GM12878 (cell line): ENCODE data around the gene SEMA5B. TPM values are rescaled to one million over a fixed set of nuclear protein-coding genes. Genes with fewer than 3 reads are reported as not detected.

Source experiments
- ATAC-seq: fragments of 200-7000 bp; cut with Tn5 transposase; 3 replicates; pipeline ENCODE4 v1.9.1; 2020; ENCODE audit warnings: mild to moderate bottlenecking, moderate library complexity
- BruUV-seq: library from RNA; stranded (reverse); fragments of 400-500 nt; replicated peaks from 2 replicates; lab custom pipeline; 2021; lab: Mats Ljungman, UMichigan
- CTCF ChIA-PET: fragments of 300-600 bp; sonication (Branson Sonifier 250); formaldehyde crosslinking; extraction: SDS; loops from one replicate; lab custom pipeline; 2021; ENCODE audit warnings: inconsistent platforms; lab: Yijun Ruan, JAX
- POLR2A ChIA-PET: fragments of 350-600 bp; formaldehyde crosslinking; extraction: SDS; loops from one replicate; lab custom pipeline; 2021; ENCODE audit warnings: inconsistent platforms; lab: Charles Lee
- RAD21 ChIA-PET: fragments of 300-600 bp; sonication (Branson Sonifier 250); formaldehyde crosslinking; loops from one replicate; lab custom pipeline; 2023; ENCODE audit warnings: antibody characterized with exemption; ENCODE audit not compliant: unreplicated experiment; lab: Charles Lee
- SMC1A ChIA-PET: fragments of 300-600 bp; sonication (Branson Sonifier 250); formaldehyde crosslinking; loops from one replicate; lab custom pipeline; 2023; ENCODE audit not compliant: unreplicated experiment, uncharacterized antibody; lab: Charles Lee
- DNase-seq: peaks from one replicate; pipeline ENCODE4 v3.0.0-alpha.2; 2011; ENCODE audit warnings: low read depth, low spot score
- FAIRE-seq: peaks from 3 replicates; lab custom pipeline; 2011; peaks lifted over from hg19 to GRCh38; lab: Jason Lieb, UNC
- H2AFZ ChIP-seq: 2 replicates; pipeline ENCODE4 v1.6.0; 2011; ENCODE audit warnings: low read depth, low read length, control low read depth; ENCODE audit not compliant: control insufficient read depth
- H3K27ac ChIP-seq: 2 replicates; pipeline ENCODE4 v1.5.1; 2011; ENCODE audit warnings: control low read depth; ENCODE audit not compliant: control insufficient read depth, insufficient read depth
- H3K27me3 ChIP-seq, 2 experiments: replicated peaks in 1 of 2; 2 replicates each; pipeline versions ENCODE4 v1.6.0 to v1.6.1; 2011; ENCODE audit warnings: low read length in 1 of 2; ENCODE audit not compliant: control insufficient read depth in 2 of 2, insufficient read depth in 2 of 2
- H3K36me3 ChIP-seq, 2 experiments: 2 replicates each; pipeline ENCODE4 v1.5.1; 2011; ENCODE audit warnings: low read length in 1 of 2; ENCODE audit not compliant: control insufficient read depth in 2 of 2, insufficient read depth in 2 of 2
- H3K4me1 ChIP-seq: 2 replicates; pipeline ENCODE4 v1.6.1; 2011; ENCODE audit warnings: mild to moderate bottlenecking, low read length, moderate library complexity, mixed read lengths; ENCODE audit not compliant: control insufficient read depth, insufficient read depth
- H3K4me2 ChIP-seq: 2 replicates; pipeline ENCODE4 v1.6.0; 2011; ENCODE audit warnings: control low read depth; ENCODE audit not compliant: control insufficient read depth, insufficient read depth
- H3K4me3 ChIP-seq: fragments of 200-600 bp; sonication (generic); 2 replicates; pipeline ENCODE4 v1.5.1; 2016
- H3K79me2 ChIP-seq: 2 replicates; pipeline ENCODE4 v1.6.0; 2011; ENCODE audit warnings: low read length; ENCODE audit not compliant: control insufficient read depth, insufficient read depth
- H3K9ac ChIP-seq: 2 replicates; pipeline ENCODE4 v1.8.0; 2011; ENCODE audit warnings: low read length, control low read depth, mixed read lengths; ENCODE audit not compliant: control insufficient read depth, insufficient read depth
- H3K9me3 ChIP-seq: replicated peaks from 3 replicates; pipeline ENCODE4 v1.5.1; 2011; ENCODE audit warnings: mild to moderate bottlenecking, low read length; ENCODE audit not compliant: control insufficient read depth, insufficient read depth
- H4K20me1 ChIP-seq: 2 replicates; pipeline ENCODE4 v1.6.0; 2011; ENCODE audit not compliant: control insufficient read depth, insufficient read depth
- ATF2 ChIP-seq: IDR thresholded peaks from 2 replicates; pipeline ENCODE4 v1.6.1; 2012; ENCODE audit warnings: low read length, inconsistent platforms
- DPF2 ChIP-seq: fragments of 450-650 bp; IDR thresholded peaks from 2 replicates; pipeline ENCODE4 v1.6.1; 2017; ENCODE audit warnings: mild to moderate bottlenecking
- E4F1 ChIP-seq: fragments of 450-650 bp; IDR thresholded peaks from 2 replicates; pipeline ENCODE4 v1.6.1; 2018; ENCODE audit warnings: borderline replicate concordance, mild to moderate bottlenecking; ENCODE audit not compliant: partially characterized antibody
- IRF4 ChIP-seq: IDR thresholded peaks from 2 replicates; pipeline ENCODE4 v1.6.1; 2011; ENCODE audit warnings: low read depth, low read length
- MTA3 ChIP-seq: IDR thresholded peaks from 2 replicates; pipeline ENCODE4 v1.6.1; 2012; ENCODE audit warnings: low read length, inconsistent platforms, borderline replicate concordance
- PKNOX1 ChIP-seq: fragments of 450-650 bp; IDR thresholded peaks from 2 replicates; pipeline ENCODE4 v1.6.1; 2016; ENCODE audit warnings: mild to moderate bottlenecking
- RB1 ChIP-seq: fragments of 450-650 bp; formaldehyde crosslinking; IDR thresholded peaks from 2 replicates; pipeline ENCODE4 v1.6.1; 2017; ENCODE audit warnings: mild to moderate bottlenecking, borderline replicate concordance
- RUNX3 ChIP-seq: IDR thresholded peaks from 2 replicates; pipeline ENCODE4 v1.6.1; 2012; ENCODE audit warnings: low read length, inconsistent platforms
- ZNF24 ChIP-seq: fragments of 450-650 bp; IDR thresholded peaks from 2 replicates; pipeline ENCODE4 v1.6.1; 2017; ENCODE audit warnings: antibody characterized with exemption, mild to moderate bottlenecking
- ZNF384 ChIP-seq: IDR thresholded peaks from 2 replicates; pipeline ENCODE4 v1.6.1; 2012; ENCODE audit warnings: low read depth, mild to moderate bottlenecking, low read length, improper control_type of control experiment, borderline replicate concordance
- ZNF622 ChIP-seq: fragments of 450-650 bp; IDR thresholded peaks from 2 replicates; pipeline ENCODE4 v1.6.1; 2017; ENCODE audit warnings: mild to moderate bottlenecking, inconsistent platforms
- WGBS: methylation state at CpG from one replicate; pipeline ENCODE4 v1.1.6; 2016; ENCODE audit warnings: low lambda C conversion rate; ENCODE audit not compliant: insufficient replicate concordance, insufficient coverage; ENCODE audit errors: missing lambda C conversion rate; 5-methylcytosine and 5-hydroxymethylcytosine counted together
- in situ Hi-C: fragments of 300-500 bp; cut with MboI; formaldehyde crosslinking; loops from 9 replicates; pipeline ENCODE4 v1.14.3; 2018; ENCODE audit warnings: mixed read lengths
- intact Hi-C: fragments of 100-400 bp; cut with micrococcal nuclease; formaldehyde crosslinking; loops from one replicate; pipeline ENCODE4 v1.14.2; 2022; ENCODE audit not compliant: unreplicated experiment
- polyA plus RNA-seq, 11 experiments: library from polyadenylated mRNA; depleted of rRNA in 4 of 11; unstranded in 6 of 11; stranded (reverse) in 5 of 11; fragments of >200 nt; fragmentation: Nextera tagmentation in 4 of 11; fragmentation: Illumina TruSeq in 1 of 11; extraction: Ambion mirVana in 4 of 11; extraction: Trizol in 1 of 11; gene quantifications; 1 replicate in 1 of 11; 2 replicates in 10 of 11; pipeline versions ENCODE4 v1.2.1 to v1.2.3, GENCODE V29; 2011 to 2016; ENCODE audit warnings: inconsistent platforms in 2 of 11, missing spikeins in 2 of 11, low read depth in 1 of 11
- total RNA-seq, 4 experiments: library from RNA; depleted of rRNA in 3 of 4; stranded (reverse); fragments of >200 nt in 3 of 4; fragmentation: Illumina TruSeq in 1 of 4; extraction: Trizol in 1 of 4; gene quantifications; 2 replicates each; pipeline versions ENCODE4 v1.2.1 to v1.2.3, GENCODE V29; 2013 to 2021

The SEMA5B gene
- total and polyA plus RNA-seq, 10 of the 15 experiments (the other 5 are each of a cell fraction or from before 2014, with no cell fraction given): 0.05 TPM; not detected in 9

DNA sequence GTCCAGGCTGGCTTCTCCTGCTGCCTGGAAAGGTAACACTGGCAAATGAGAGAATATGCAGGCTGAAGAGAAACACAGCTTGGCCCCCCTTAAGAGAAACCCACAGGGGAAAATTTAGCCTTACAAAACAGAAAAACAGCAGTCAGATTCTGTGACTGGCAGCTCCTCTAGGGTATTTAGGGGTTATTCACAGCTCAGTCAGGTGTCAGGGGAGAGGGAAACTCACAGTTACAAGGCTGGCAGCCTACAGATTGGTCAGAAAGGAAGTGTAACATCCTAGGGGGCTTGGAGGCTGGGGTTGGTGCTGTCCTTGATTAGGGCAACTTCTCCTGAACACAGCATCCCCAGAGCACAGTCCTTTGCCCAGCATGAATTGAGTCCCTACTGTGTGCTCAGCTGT, 81.4 kb downstream of the SEMA5B start:
- BruUV-seq: no TSS peak
- RAD21 ChIA-PET: interaction anchor here (1.0 kb wide), 1 partner anchor 28 kb away, joined by 3 read pairs; no protein-coding TSS in a partner anchor
- Histone ChIP-seq H2AFZ (no peak overlapping the region), H3K4me3 (no peak overlapping the region), H4K20me1 (no peaks in the 10 kb centered on the region), H3K4me2 (no peak overlapping the region), H3K9ac (no peak overlapping the region), H3K27ac (no peak overlapping the region), H3K79me2 (no peaks in the 10 kb centered on the region), H3K9me3 (no peaks in the 10 kb centered on the region), H3K36me3 (no peaks in the 10 kb centered on the region), H3K27me3 (peaks cover 0 to 2% of the 10 kb centered on the region in 2 experiments; a peak in 1 of 4 replicates), H3K4me1 (no peaks in the 10 kb centered on the region)
- peak; percentile 55 for ATAC-seq
- intact Hi-C loops (loop anchor here (10.0 kb wide), 1 partner anchor 191 kb away; no protein-coding TSS in a partner anchor), in situ Hi-C loops (no loop called here)
- CTCF ChIA-PET: interaction anchor here (0.6 to 2.3 kb wide), 4 partner anchors 10 to 82 kb away, joined by 3 to 6 read pairs (median 4); partner anchors contain the start of gene SEMA5B
- POLR2A ChIA-PET: no interaction called here
- SMC1A ChIA-PET: interaction anchor here (0.7 to 1.4 kb wide), 4 partner anchors 10 to 86 kb away, joined by 3 to 4 read pairs (median 3); no protein-coding TSS in a partner anchor
- no peak for FAIRE-seq
- DNase-seq: no peak
- TF ChIP-seq RB1 (no peak), PKNOX1 (peak; percentile 81), DPF2 (0 out of 2 replicates have a peak, but pooled peaks have one; percentile 32)

DNA sequence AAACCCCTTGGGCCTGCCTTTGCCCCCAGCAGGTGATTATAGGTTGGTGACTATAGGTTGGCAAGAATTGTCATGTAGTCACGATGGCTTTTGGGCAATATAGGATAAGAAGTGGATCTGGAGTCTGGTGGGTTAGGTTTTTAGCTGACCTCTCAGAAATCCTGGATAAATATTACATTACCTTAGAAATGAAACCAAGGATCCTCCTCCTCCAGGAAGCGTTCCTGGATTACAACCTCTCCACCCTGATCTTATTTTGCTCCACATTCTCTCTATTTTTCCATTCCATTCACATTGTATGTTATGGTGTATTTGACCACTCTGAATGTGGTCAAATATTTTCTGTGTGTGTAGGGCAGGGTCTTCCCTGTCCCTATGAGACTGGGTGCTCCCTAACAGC, 82.3 kb downstream of the SEMA5B start:
- Histone ChIP-seq H3K4me2 (no peak overlapping the region), H4K20me1 (no peaks in the 10 kb centered on the region), H2AFZ (no peak overlapping the region), H3K4me1 (no peaks in the 10 kb centered on the region), H3K4me3 (no peak overlapping the region), H3K27me3 (peaks cover 0 to 2% of the 10 kb centered on the region in 2 experiments; a peak in 1 of 4 replicates), H3K9me3 (no peaks in the 10 kb centered on the region), H3K27ac (no peak overlapping the region), H3K79me2 (no peaks in the 10 kb centered on the region), H3K36me3 (no peaks in the 10 kb centered on the region), H3K9ac (no peak overlapping the region)
- no peak for FAIRE-seq
- in situ Hi-C loops (no loop called here), intact Hi-C loops (loop anchor here (10.0 kb wide), 1 partner anchor 190 kb away; no protein-coding TSS in a partner anchor)
- no peak for DNase-seq
- ChIA-PET RAD21 (no interaction called here), CTCF (no interaction called here), POLR2A (no interaction called here), SMC1A (interaction anchor here (1.4 kb wide), 1 partner anchor 87 kb away, joined by 3 read pairs; no protein-coding TSS in a partner anchor)
- no TSS peak for BruUV-seq
- ATAC-seq: no peak
- 28% methylated on average over 2 of the region's 2 CpGs for WGBS
- TF ChIP-seq MTA3: no peak
- no peak for TF ChIP-seq ZNF622
- TF ChIP-seq E4F1: no peak
- no peak for TF ChIP-seq IRF4
- TF ChIP-seq RUNX3: no peak
- TF ChIP-seq ZNF24: no peak
- no peak for TF ChIP-seq DPF2
- TF ChIP-seq ATF2: no peak
- TF ChIP-seq ZNF384: no peak
